Peyer's patch (tissue), 4 donors: ENCODE measurements around the gene ETV5.

Experiments used
- CTCF ChIP-seq, 6 experiments: fragments of 450-650 bp in 4 of 6; fragments of 200-600 bp in 2 of 6; sonication (generic) in 1 of 6; IDR thresholded peaks; one replicate each; pipeline ENCODE4 v1.5.1; 2017 to 2019; ENCODE audit warnings: antibody characterized with exemption in 6 of 6, mild to moderate bottlenecking in 3 of 6, moderate library complexity in 1 of 6
- POLR2A ChIP-seq, 2 donors: fragments of 450-650 bp; IDR thresholded peaks; one replicate each; pipeline ENCODE4 v1.5.1; 2017; ENCODE audit warnings: antibody characterized with exemption in 2 of 2, mild to moderate bottlenecking in 2 of 2, moderate library complexity in 2 of 2

DNA sequence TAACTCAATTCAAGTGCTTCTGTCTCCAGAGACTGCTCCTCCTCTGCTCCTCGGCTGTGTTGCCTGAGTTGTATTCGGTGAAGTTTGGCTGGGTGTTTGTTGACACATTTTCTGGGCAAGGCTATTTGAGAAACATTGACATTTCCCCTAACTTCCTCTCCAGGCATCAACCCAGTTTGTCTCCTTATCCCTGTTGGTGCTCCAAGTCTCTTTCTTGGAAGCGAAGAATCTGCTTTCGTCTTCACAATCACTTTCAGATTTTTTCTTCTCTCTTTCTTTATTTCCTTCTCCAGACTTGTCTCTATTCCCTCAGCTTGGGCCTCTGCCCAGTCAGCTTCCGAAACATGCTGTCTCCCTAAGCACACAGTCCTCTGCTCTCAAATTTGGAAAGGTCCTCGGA lies 84.7 kb downstream of the ETV5 start:
- no peak for TF ChIP-seq CTCF (IDR thresholded peaks at IDR 0.05)
- TF ChIP-seq POLR2A (IDR thresholded peaks at IDR 0.05): no peak
